ENCODE data around the gene PPP1R11. TPM values are rescaled to one million over a fixed set of nuclear protein-coding genes. Genes with fewer than 3 reads are reported as not detected.

Gene PPP1R11
- total RNA-seq, 1 donor from 2014 or later = 30.0 TPM

- peaks cover 38% of the 10 kb centered on the region for H3K4me1 Mint-ChIP-seq
- TF ChIP-seq, protein P1, sequence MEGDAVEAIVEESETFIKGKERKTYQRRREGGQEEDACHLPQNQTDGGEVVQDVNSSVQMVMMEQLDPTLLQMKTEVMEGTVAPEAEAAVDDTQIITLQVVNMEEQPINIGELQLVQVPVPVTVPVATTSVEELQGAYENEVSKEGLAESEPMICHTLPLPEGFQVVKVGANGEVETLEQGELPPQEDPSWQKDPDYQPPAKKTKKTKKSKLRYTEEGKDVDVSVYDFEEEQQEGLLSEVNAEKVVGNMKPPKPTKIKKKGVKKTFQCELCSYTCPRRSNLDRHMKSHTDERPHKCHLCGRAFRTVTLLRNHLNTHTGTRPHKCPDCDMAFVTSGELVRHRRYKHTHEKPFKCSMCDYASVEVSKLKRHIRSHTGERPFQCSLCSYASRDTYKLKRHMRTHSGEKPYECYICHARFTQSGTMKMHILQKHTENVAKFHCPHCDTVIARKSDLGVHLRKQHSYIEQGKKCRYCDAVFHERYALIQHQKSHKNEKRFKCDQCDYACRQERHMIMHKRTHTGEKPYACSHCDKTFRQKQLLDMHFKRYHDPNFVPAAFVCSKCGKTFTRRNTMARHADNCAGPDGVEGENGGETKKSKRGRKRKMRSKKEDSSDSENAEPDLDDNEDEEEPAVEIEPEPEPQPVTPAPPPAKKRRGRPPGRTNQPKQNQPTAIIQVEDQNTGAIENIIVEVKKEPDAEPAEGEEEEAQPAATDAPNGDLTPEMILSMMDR (IDR thresholded peaks at IDR 0.05; ENCODE audit: unreplicated experiment) = no peak
- H3K27ac Mint-ChIP-seq = no peak overlapping the region
- H3K36me3 Mint-ChIP-seq = peaks cover 7% of the 10 kb centered on the region
- no peaks in the 10 kb centered on the region for H3K9me3 Mint-ChIP-seq
- no peaks in the 10 kb centered on the region for H3K27me3 Mint-ChIP-seq (ENCODE audit: low read depth)
- H3K4me3 Mint-ChIP-seq = peak overlapping the region; percentile 96
- DNase-seq (ENCODE audit: low spot score in 2 of 2, unreplicated experiment in 2 of 2) = no peak
Measured at GRCh38 chr6:30062471-30063178, 4.4 kb upstream of the PPP1R11 start.

DNA sequence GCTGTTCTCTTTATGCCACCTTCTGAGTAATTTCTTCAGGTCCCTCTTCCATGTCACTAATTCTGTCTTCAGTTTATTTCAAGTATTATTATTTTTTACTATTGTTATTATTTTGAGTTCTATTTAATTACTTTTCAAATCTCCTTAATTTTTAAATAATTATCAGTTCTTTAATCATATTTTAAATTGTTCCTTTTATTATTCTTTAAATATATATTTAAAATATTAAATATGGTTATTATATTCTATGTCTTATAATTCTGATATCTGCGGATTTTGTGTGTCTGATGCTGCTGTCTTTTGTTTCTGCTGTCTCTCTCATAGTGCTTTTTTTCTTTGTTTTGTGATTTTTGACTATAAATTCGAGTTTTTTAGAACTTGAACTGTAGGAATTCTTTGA lies 3.7 kb upstream of the PPP1R11 start:
- TF ChIP-seq, protein P1 (IDR thresholded peaks at IDR 0.05; ENCODE audit: unreplicated experiment) = no peak
- peak overlapping the region; percentile 24 for H3K4me3 Mint-ChIP-seq
- no peak for DNase-seq (ENCODE audit: low spot score in 2 of 2, unreplicated experiment in 2 of 2)

DNA sequence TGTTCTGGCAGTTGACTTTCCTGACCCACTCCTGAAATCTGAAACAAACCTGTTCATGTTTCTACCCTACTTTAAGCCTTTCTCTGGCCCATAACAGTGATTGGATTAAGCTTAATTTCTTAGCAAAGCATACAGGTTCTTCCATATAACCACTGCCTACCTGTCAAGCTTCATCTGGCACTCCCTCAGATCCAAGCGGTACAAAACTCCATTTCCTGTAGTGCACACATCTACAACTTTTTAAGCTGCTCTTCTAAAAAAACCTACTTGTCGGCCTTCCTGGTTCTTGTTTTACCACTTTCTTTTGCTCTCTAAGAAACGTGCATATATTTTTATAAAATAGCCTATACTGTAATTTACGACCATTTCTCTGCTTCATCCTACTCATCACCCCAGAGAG lies 916 bp upstream of the PPP1R11 start:
- H3K9me3 Mint-ChIP-seq = no peaks in the 10 kb centered on the region
- H3K36me3 Mint-ChIP-seq = peaks cover 19% of the 10 kb centered on the region
- H3K4me3 Mint-ChIP-seq = peak overlapping the region; percentile 94
- peak overlapping the region; percentile 99 for H3K27ac Mint-ChIP-seq
- H3K27me3 Mint-ChIP-seq (ENCODE audit: low read depth) = peaks cover 16% of the 10 kb centered on the region
- TF ChIP-seq, protein P1 (IDR thresholded peaks at IDR 0.05; ENCODE audit: unreplicated experiment) = no peak
- DNase-seq (ENCODE audit: low spot score in 2 of 2, unreplicated experiment in 2 of 2) = no peak
- peaks cover 39% of the 10 kb centered on the region for H3K4me1 Mint-ChIP-seq

More for the DNA sequence above, 3.7 kb upstream of the PPP1R11 start:
- no peaks in the 10 kb centered on the region for H3K9me3 Mint-ChIP-seq
- peak overlapping the region; percentile 36 for H3K27ac Mint-ChIP-seq
- no peaks in the 10 kb centered on the region for H3K27me3 Mint-ChIP-seq (ENCODE audit: low read depth)
- H3K36me3 Mint-ChIP-seq = peaks cover 4% of the 10 kb centered on the region
- H3K4me1 Mint-ChIP-seq = peaks cover 45% of the 10 kb centered on the region

DNA sequence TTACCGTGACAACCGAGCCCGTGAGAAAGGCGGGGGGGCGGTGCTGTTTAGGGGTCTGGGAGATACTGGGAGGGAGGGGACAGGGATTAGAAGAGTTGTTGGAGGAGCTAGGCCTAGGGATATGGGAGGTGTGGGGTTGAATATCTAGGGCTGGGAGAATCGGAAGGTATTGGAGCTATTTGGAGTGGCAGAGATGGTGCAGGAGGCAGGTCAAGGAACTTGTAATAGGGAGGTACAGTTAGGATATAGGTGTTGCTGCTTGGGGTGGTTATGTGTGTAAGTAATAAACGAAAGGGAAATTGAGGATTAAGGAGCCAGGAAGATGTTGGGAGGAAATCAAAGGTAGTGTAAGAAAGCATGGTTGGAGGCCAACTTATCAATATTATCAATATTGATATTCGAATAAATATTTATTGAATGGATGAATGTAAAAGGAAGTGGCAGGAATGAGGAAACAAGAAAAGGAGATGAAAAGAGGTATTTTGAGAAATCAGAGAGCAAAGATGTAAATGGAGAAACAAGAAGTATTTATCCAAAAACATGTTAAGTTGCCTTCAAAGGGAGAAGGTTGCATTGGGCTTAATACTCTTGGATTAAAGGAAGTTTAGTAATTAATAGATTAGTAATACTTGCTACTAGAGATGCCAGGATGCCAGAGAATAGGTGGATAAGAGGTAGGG lies 602 bp downstream of the PPP1R11 start:
- H3K27ac Mint-ChIP-seq = peak overlapping the region; percentile 99
- H3K9me3 Mint-ChIP-seq = no peaks in the 10 kb centered on the region
- H3K36me3 Mint-ChIP-seq = peaks cover 22% of the 10 kb centered on the region
- H3K4me1 Mint-ChIP-seq = peaks cover 37% of the 10 kb centered on the region
- DNase-seq (ENCODE audit: low spot score in 2 of 2, unreplicated experiment in 2 of 2) = peak in 1 of 2 experiments; percentile 68
- peaks cover 30% of the 10 kb centered on the region for H3K27me3 Mint-ChIP-seq (ENCODE audit: low read depth)
- H3K4me3 Mint-ChIP-seq = peak overlapping the region; percentile 94
- TF ChIP-seq, protein P1 (IDR thresholded peaks at IDR 0.05; ENCODE audit: unreplicated experiment) = no peak

- H3K27ac Mint-ChIP-seq = no peak overlapping the region
- H3K27me3 Mint-ChIP-seq (ENCODE audit: low read depth) = peaks cover 65% of the 10 kb centered on the region
- peak overlapping the region; percentile 28 for H3K4me3 Mint-ChIP-seq
- peak; percentile 32 to 52 for DNase-seq (ENCODE audit: low spot score in 2 of 2, unreplicated experiment in 2 of 2)
- TF ChIP-seq, protein P1 (IDR thresholded peaks at IDR 0.05; ENCODE audit: unreplicated experiment) = no peak
- no peaks in the 10 kb centered on the region for H3K9me3 Mint-ChIP-seq
- H3K36me3 Mint-ChIP-seq = peaks cover 18% of the 10 kb centered on the region
- peaks cover 35% of the 10 kb centered on the region for H3K4me1 Mint-ChIP-seq
Measured at GRCh38 chr6:30071081-30071818, 4.3 kb downstream of the PPP1R11 start.

All from mesothelial cell of epicardium (in vitro differentiated cells).